OCI-LY3 (cell line): ENCODE measurements around the gene F2RL3.

Experiments used
- H2AFZ ChIP-seq: fragments of 200-600, 300-600 bp; shearing (Covaris generic); 2 replicates; pipeline ENCODE4 v1.6.0; 2014; ENCODE audit warnings: antibody characterized with exemption, low read depth, low read length
- H3K27ac ChIP-seq: fragments of 200-600, 300-600 bp; sonication (generic); 2 replicates; pipeline ENCODE4 v1.5.1; 2014; ENCODE audit warnings: mild to moderate bottlenecking, low read length, moderate library complexity, mixed read lengths
- H3K27me3 ChIP-seq: fragments of 200-600, 300-600 bp; sonication (generic); 2 replicates; pipeline ENCODE4 v1.6.1; 2014; ENCODE audit warnings: low read depth, low read length, mixed read lengths
- H3K36me3 ChIP-seq: fragments of 200-600, 300-600 bp; sonication (generic); replicated peaks from 2 replicates; pipeline ENCODE3; 2014; ENCODE audit warnings: low read depth, low read length, mixed read lengths
- H3K4me1 ChIP-seq: fragments of 300-600, 200-600 bp; sonication (generic); 2 replicates; pipeline ENCODE4 v1.6.1; 2014; ENCODE audit warnings: low read length, mixed read lengths
- H3K4me2 ChIP-seq: fragments of 200-600, 300-600 bp; sonication (generic); 2 replicates; pipeline ENCODE4 v1.6.1; 2014; ENCODE audit warnings: low read length, mixed read lengths
- H3K4me3 ChIP-seq: fragments of 300-600, 200-600 bp; sonication (generic); 2 replicates; pipeline ENCODE4 v1.5.1; 2014; ENCODE audit warnings: antibody characterized with exemption, mild to moderate bottlenecking, low read length, moderate library complexity
- H3K79me2 ChIP-seq: fragments of 300-600, 200-600 bp; shearing (Covaris generic); 2 replicates; pipeline ENCODE4 v1.6.1; 2014; ENCODE audit warnings: mild to moderate bottlenecking, low read length, mixed read lengths
- H3K9ac ChIP-seq: fragments of 300-600, 200-600 bp; shearing (Covaris generic); 2 replicates; pipeline ENCODE4 v1.6.0; 2014; ENCODE audit warnings: mild to moderate bottlenecking, low read length, moderate library complexity
- H3K9me3 ChIP-seq: fragments of 200-600, 300-600 bp; shearing (Covaris generic); 2 replicates; pipeline ENCODE4 v1.6.1; 2014; ENCODE audit warnings: low read length, mixed read lengths; ENCODE audit not compliant: insufficient read depth
- H4K20me1 ChIP-seq: fragments of 200-600, 300-600 bp; sonication (generic); 2 replicates; pipeline ENCODE4 v1.6.1; 2016; ENCODE audit warnings: low read length, mixed read lengths; ENCODE audit not compliant: insufficient read depth
- EZH2phosphoT487 ChIP-seq: fragments of 200-600 bp; shearing (Covaris generic); IDR thresholded peaks from 2 replicates; pipeline ENCODE4 v1.6.1; 2018; ENCODE audit warnings: antibody characterized with exemption, mixed run types, low read depth
- TF ChIP-seq, protein P1 (sequence below): fragments of 200-600, 300-600 bp; sonication (generic); IDR thresholded peaks from 2 replicates; pipeline ENCODE4 v1.5.1; 2014; ENCODE audit warnings: antibody characterized with exemption, low read length, low read depth

Gene F2RL3

DNA sequence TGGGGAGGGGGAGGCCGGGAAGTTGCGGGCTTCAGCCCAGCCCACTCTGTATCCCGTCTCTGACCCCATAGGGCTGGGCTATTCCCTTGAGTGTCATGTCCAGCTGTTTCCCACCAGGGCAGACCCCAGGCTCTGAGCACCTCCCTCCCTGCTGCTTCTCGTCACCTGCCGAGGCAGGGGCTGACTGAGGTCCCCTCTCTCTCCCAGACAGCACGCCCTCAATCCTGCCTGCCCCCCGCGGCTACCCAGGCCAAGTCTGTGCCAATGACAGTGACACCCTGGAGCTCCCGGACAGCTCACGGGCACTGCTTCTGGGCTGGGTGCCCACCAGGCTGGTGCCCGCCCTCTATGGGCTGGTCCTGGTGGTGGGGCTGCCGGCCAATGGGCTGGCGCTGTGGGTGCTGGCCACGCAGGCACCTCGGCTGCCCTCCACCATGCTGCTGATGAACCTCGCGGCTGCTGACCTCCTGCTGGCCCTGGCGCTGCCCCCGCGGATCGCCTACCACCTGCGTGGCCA is 625 bp downstream of the F2RL3 start:
- H3K4me2 ChIP-seq: no peak overlapping the region
- no peaks in the 10 kb centered on the region for H3K9me3 ChIP-seq
- H3K27me3 ChIP-seq: no peaks in the 10 kb centered on the region
- H3K4me3 ChIP-seq: no peak overlapping the region
- no peak for TF ChIP-seq EZH2phosphoT487
- TF ChIP-seq, protein P1, sequence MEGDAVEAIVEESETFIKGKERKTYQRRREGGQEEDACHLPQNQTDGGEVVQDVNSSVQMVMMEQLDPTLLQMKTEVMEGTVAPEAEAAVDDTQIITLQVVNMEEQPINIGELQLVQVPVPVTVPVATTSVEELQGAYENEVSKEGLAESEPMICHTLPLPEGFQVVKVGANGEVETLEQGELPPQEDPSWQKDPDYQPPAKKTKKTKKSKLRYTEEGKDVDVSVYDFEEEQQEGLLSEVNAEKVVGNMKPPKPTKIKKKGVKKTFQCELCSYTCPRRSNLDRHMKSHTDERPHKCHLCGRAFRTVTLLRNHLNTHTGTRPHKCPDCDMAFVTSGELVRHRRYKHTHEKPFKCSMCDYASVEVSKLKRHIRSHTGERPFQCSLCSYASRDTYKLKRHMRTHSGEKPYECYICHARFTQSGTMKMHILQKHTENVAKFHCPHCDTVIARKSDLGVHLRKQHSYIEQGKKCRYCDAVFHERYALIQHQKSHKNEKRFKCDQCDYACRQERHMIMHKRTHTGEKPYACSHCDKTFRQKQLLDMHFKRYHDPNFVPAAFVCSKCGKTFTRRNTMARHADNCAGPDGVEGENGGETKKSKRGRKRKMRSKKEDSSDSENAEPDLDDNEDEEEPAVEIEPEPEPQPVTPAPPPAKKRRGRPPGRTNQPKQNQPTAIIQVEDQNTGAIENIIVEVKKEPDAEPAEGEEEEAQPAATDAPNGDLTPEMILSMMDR: no peak
- no peaks in the 10 kb centered on the region for H3K4me1 ChIP-seq
- no peaks in the 10 kb centered on the region for H3K36me3 ChIP-seq
- H3K27ac ChIP-seq: no peak overlapping the region
- H2AFZ ChIP-seq: no peak overlapping the region
- no peak overlapping the region for H3K9ac ChIP-seq
- H4K20me1 ChIP-seq: no peaks in the 10 kb centered on the region
- no peaks in the 10 kb centered on the region for H3K79me2 ChIP-seq

DNA sequence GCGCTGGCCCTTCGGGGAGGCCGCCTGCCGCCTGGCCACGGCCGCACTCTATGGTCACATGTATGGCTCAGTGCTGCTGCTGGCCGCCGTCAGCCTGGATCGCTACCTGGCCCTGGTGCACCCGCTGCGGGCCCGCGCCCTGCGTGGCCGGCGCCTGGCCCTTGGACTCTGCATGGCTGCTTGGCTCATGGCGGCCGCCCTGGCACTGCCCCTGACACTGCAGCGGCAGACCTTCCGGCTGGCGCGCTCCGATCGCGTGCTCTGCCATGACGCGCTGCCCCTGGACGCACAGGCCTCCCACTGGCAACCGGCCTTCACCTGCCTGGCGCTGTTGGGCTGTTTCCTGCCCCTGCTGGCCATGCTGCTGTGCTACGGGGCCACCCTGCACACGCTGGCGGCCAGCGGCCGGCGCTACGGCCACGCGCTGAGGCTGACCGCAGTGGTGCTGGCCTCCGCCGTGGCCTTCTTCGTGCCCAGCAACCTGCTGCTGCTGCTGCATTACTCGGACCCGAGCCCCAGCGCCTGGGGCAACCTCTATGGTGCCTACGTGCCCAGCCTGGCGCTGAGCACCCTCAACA is 1.2 kb downstream of the F2RL3 start:
- H3K79me2 ChIP-seq: no peaks in the 10 kb centered on the region
- no peak overlapping the region for H3K4me3 ChIP-seq
- no peak overlapping the region for H2AFZ ChIP-seq
- H3K36me3 ChIP-seq: no peaks in the 10 kb centered on the region
- H3K4me2 ChIP-seq: no peak overlapping the region
- no peak for TF ChIP-seq EZH2phosphoT487
- TF ChIP-seq, protein P1: no peak
- H3K9ac ChIP-seq: no peak overlapping the region
- no peaks in the 10 kb centered on the region for H3K4me1 ChIP-seq
- no peaks in the 10 kb centered on the region for H4K20me1 ChIP-seq
- no peaks in the 10 kb centered on the region for H3K9me3 ChIP-seq
- H3K27me3 ChIP-seq: no peaks in the 10 kb centered on the region
- no peak overlapping the region for H3K27ac ChIP-seq

DNA sequence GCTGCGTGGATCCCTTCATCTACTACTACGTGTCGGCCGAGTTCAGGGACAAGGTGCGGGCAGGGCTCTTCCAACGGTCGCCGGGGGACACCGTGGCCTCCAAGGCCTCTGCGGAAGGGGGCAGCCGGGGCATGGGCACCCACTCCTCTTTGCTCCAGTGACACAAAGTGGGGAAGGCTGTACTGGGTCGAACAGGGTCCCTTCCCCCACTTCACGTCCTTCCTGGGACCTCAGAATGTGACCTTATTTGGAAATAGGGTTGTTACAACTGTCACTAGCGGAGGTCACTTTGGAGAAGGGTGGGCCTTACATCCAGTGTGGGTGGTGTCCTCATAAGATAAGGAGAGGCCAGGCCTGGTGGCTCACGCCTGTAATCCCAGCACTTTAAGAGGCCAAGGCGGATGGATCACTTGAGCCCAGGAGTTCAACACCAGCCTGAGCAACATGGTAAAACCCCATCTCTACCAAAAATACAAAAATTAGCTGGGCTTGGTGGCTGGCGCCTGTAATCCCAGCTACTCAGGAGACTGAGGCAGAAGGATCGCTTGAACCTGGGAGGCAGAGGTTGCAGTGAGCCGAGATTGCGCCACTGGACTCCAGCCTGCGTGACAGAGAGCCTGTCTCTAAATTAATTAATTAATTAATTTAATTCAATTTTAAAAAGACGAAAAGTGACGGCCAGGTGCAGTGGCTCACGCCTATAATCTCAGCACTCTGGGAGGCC is 1.8 kb downstream of the F2RL3 start:
- TF ChIP-seq EZH2phosphoT487: no peak
- TF ChIP-seq, protein P1: no peak
- Histone ChIP-seq H3K27ac (no peak overlapping the region), H3K36me3 (no peaks in the 10 kb centered on the region)

DNA sequence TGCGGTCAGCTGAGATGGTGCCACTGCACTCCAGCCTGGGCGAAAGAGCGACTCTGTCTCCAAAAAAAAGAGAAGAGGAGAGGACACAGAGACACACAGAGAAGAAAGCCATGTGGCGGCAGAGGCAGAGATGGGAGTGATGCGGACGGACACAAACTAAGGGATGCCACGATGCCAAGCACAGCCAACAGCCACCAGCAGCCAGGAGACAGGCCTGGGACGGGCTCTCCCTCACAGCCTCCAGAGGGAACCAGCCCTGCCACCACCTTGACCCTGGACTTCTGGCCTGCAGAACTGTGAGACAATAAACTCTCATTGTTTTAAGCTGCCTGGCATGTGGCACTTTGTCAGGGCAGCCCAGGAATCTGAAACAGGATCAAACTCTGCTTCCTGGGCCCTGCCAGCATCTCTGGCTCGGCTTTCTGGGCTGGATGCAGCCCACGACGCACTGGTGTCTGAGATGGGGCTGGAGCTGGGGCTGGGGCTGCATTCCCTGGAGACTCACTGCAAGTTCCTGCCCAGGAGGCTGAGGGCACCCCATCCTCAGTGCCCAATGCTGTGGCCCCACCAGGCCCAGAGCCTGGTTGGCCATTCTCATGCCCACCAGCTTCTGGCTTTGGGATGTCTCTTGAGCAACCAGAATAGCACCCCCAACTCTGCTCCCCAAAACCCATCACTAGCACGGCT is 3.0 kb downstream of the F2RL3 start:
- H3K4me1 ChIP-seq: no peaks in the 10 kb centered on the region
- H3K9ac ChIP-seq: no peak overlapping the region
- TF ChIP-seq, protein P1: no peak
- no peak for TF ChIP-seq EZH2phosphoT487
- no peaks in the 10 kb centered on the region for H3K27me3 ChIP-seq
- no peaks in the 10 kb centered on the region for H3K79me2 ChIP-seq
- H2AFZ ChIP-seq: no peak overlapping the region
- no peak overlapping the region for H3K27ac ChIP-seq
- no peak overlapping the region for H3K4me3 ChIP-seq
- H4K20me1 ChIP-seq: no peaks in the 10 kb centered on the region
- no peaks in the 10 kb centered on the region for H3K36me3 ChIP-seq
- H3K9me3 ChIP-seq: no peaks in the 10 kb centered on the region
- H3K4me2 ChIP-seq: no peak overlapping the region

More for the DNA sequence above, 1.8 kb downstream of the F2RL3 start:
- no peaks in the 10 kb centered on the region for H3K79me2 ChIP-seq
- H2AFZ ChIP-seq: no peak overlapping the region
- H3K4me1 ChIP-seq: no peaks in the 10 kb centered on the region
- H3K4me3 ChIP-seq: no peak overlapping the region
- H3K4me2 ChIP-seq: no peak overlapping the region
- H3K27me3 ChIP-seq: no peaks in the 10 kb centered on the region
- H3K9me3 ChIP-seq: no peaks in the 10 kb centered on the region
- no peaks in the 10 kb centered on the region for H4K20me1 ChIP-seq
- H3K9ac ChIP-seq: no peak overlapping the region
